ENCODE measurements around the gene PCDHGB4.
A peak's percentile ranks its signal among the peaks of the same experiment; 100 is the strongest.

PCDHGB4 gene

GRCh38 chr5:141409598-141410306 is 22.3 kb downstream of the PCDHGB4 start:
- no peak overlapping the region for H2AK5ac ChIP-seq (ENCODE audit: low read depth, low read length)
- no peak overlapping the region for H3K9ac ChIP-seq (ENCODE audit: low read depth, low read length, poor library complexity)
- no peaks in the 10 kb centered on the region for H3K79me1 ChIP-seq (ENCODE audit: low read depth, low read length)
- H3K4me3 ChIP-seq (ENCODE audit: low read length in 2 of 2) = no peak overlapping the region
- no peak for DNase-seq (ENCODE audit: low spot score)
- no peak overlapping the region for H3K27ac ChIP-seq (replicated peaks; ENCODE audit: low read length)
- no peak overlapping the region for H3K23ac ChIP-seq (ENCODE audit: low read depth, low read length, poor library complexity)
- H2BK5ac ChIP-seq (ENCODE audit: low read length) = no peak overlapping the region
- H3K14ac ChIP-seq (ENCODE audit: low read length) = no peak overlapping the region
- H3K4me1 ChIP-seq (ENCODE audit: control insufficient read depth in 2 of 2, insufficient read depth in 1 of 2, low read depth in 1 of 2, low read length in 2 of 2) = no peaks in the 10 kb centered on the region
- peaks cover 51 to 93% of the 10 kb centered on the region in 2 donors for H3K9me3 ChIP-seq (replicated peaks in 1 of 2; ENCODE audit: control insufficient read depth in 2 of 2, insufficient read depth in 1 of 2, low read depth in 1 of 2, low read length in 2 of 2)
- no peak overlapping the region for H3K4ac ChIP-seq (ENCODE audit: low read length)
- no peak overlapping the region for H2BK15ac ChIP-seq (ENCODE audit: low read length)
- H4K91ac ChIP-seq (ENCODE audit: low read depth, low read length, poor library complexity) = no peak overlapping the region
- H3K18ac ChIP-seq (ENCODE audit: low read length) = no peak overlapping the region
- no peak overlapping the region for H2BK120ac ChIP-seq (ENCODE audit: low read depth, low read length)
- H3K27me3 ChIP-seq (ENCODE audit: control insufficient read depth in 3 of 3, insufficient read depth in 3 of 3, low read depth in 1 of 3, low read length in 3 of 3) = no peaks in the 10 kb centered on the region
- WGBS, 2 donors (ENCODE audit: extremely low coverage in 2 of 2, insufficient read length in 2 of 2, insufficient replicate concordance in 1 of 2) = no CpG with 5 or more reads among the region's 64 CpGs
- no peak overlapping the region for H2BK12ac ChIP-seq (ENCODE audit: low read length)
- no peak overlapping the region for H3K4me2 ChIP-seq (ENCODE audit: insufficient read depth, low read length, poor library complexity, severe bottlenecking)
- H2AFZ ChIP-seq (ENCODE audit: low read length) = no peak overlapping the region
- H4K8ac ChIP-seq (ENCODE audit: low read depth, low read length) = no peak overlapping the region
- H3K36me3 ChIP-seq (replicated peaks in 1 of 2; ENCODE audit: control insufficient read depth in 2 of 2, insufficient read depth in 2 of 2, low read length in 2 of 2) = peaks cover 17 to 35% of the 10 kb centered on the region in 2 donors

- H3K36me3 ChIP-seq (replicated peaks in 1 of 2; ENCODE audit: control insufficient read depth in 2 of 2, insufficient read depth in 2 of 2, low read length in 2 of 2) = peaks cover 18 to 44% of the 10 kb centered on the region in 2 donors
- H3K79me1 ChIP-seq (ENCODE audit: low read depth, low read length) = no peaks in the 10 kb centered on the region
- no peak overlapping the region for H3K9ac ChIP-seq (ENCODE audit: low read depth, low read length, poor library complexity)
- no peaks in the 10 kb centered on the region for H3K27me3 ChIP-seq (ENCODE audit: control insufficient read depth in 3 of 3, insufficient read depth in 3 of 3, low read depth in 1 of 3, low read length in 3 of 3)
- no peak overlapping the region for H2BK15ac ChIP-seq (ENCODE audit: low read length)
- H3K27ac ChIP-seq (replicated peaks; ENCODE audit: low read length) = no peak overlapping the region
- no peak overlapping the region for H3K4me2 ChIP-seq (ENCODE audit: insufficient read depth, low read length, poor library complexity, severe bottlenecking)
- no peak overlapping the region for H3K18ac ChIP-seq (ENCODE audit: low read length)
- H2BK12ac ChIP-seq (ENCODE audit: low read length) = no peak overlapping the region
- H2BK5ac ChIP-seq (ENCODE audit: low read length) = no peak overlapping the region
- H4K91ac ChIP-seq (ENCODE audit: low read depth, low read length, poor library complexity) = no peak overlapping the region
- no peak for DNase-seq (ENCODE audit: low spot score)
- no peak overlapping the region for H3K4me3 ChIP-seq (ENCODE audit: low read length in 2 of 2)
- no peak overlapping the region for H3K23ac ChIP-seq (ENCODE audit: low read depth, low read length, poor library complexity)
- no peak overlapping the region for H3K4ac ChIP-seq (ENCODE audit: low read length)
- no peak overlapping the region for H2BK120ac ChIP-seq (ENCODE audit: low read depth, low read length)
- no CpG with 5 or more reads among the region's 3 CpGs for WGBS, 2 donors (ENCODE audit: extremely low coverage in 2 of 2, insufficient read length in 2 of 2, insufficient replicate concordance in 1 of 2)
- no peak overlapping the region for H4K8ac ChIP-seq (ENCODE audit: low read depth, low read length)
- no peak overlapping the region for H2AK5ac ChIP-seq (ENCODE audit: low read depth, low read length)
- H3K14ac ChIP-seq (ENCODE audit: low read length) = no peak overlapping the region
- no peaks in the 10 kb centered on the region for H3K4me1 ChIP-seq (ENCODE audit: control insufficient read depth in 2 of 2, insufficient read depth in 1 of 2, low read depth in 1 of 2, low read length in 2 of 2)
- no peak overlapping the region for H2AFZ ChIP-seq (ENCODE audit: low read length)
- H3K9me3 ChIP-seq (replicated peaks in 1 of 2; ENCODE audit: control insufficient read depth in 2 of 2, insufficient read depth in 1 of 2, low read depth in 1 of 2, low read length in 2 of 2) = peaks cover 49 to 93% of the 10 kb centered on the region in 2 donors
Observed at GRCh38 chr5:141411575-141411974, 24.1 kb downstream of the PCDHGB4 start.

DNA sequence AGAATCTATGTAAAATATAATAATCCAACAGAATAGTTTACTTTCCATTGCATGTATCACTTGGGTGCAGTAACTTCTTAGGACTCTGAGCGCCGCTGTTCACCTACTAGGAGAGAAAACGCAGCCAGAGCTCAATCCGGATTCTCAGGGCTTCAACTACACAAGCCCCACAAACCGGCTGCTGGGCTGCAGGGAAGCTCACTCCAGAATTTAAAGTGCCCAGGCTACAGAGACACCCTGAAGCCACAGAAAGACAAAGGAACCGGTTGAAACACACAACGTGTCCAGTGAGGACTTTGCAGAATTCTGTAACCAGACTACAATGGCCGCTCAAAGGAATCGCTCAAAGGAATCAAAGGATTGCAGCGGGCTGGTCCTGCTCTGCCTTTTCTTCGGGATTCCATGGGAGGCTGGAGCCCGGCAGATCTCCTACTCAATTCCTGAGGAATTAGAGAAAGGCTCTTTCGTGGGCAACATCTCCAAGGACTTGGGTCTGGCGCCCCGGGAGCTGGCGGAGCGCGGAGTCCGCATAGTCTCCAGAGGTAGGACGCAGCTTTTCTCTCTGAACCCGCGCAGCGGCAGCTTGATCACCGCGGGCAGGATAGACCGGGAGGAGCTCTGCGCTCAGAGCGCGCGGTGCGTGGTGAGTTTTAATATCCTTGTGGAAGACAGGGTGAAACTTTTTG is 25.5 kb downstream of the PCDHGB4 start, which contains the start of gene PCDHGA10:
PCDHGA10 (plus strand) TSS at position 134 of the 686 bp plus-strand sequence; CDS start at position 323, 189 bp downstream.
- H4K91ac ChIP-seq (ENCODE audit: low read depth, low read length, poor library complexity) = no peak within 1 kb of the TSS
- no peaks in the 10 kb centered on the region for H3K4me1 ChIP-seq (ENCODE audit: control insufficient read depth in 2 of 2, insufficient read depth in 1 of 2, low read depth in 1 of 2, low read length in 2 of 2)
- H2BK12ac ChIP-seq (ENCODE audit: low read length) = no peak within 1 kb of the TSS
- H2BK120ac ChIP-seq (ENCODE audit: low read depth, low read length) = no peak within 1 kb of the TSS
- no peak within 1 kb of the TSS for H2BK5ac ChIP-seq (ENCODE audit: low read length)
- peak; percentile 18 for DNase-seq (ENCODE audit: low spot score)
- no peak within 1 kb of the TSS for H3K18ac ChIP-seq (ENCODE audit: low read length)
- H3K36me3 ChIP-seq (replicated peaks in 1 of 2; ENCODE audit: control insufficient read depth in 2 of 2, insufficient read depth in 2 of 2, low read length in 2 of 2) = peaks cover 18 to 51% of the 10 kb centered on the region in 2 donors
- no peak within 1 kb of the TSS for H3K27ac ChIP-seq (replicated peaks; ENCODE audit: low read length)
- no peak within 1 kb of the TSS for H3K23ac ChIP-seq (ENCODE audit: low read depth, low read length, poor library complexity)
- no peak within 1 kb of the TSS for H2AK5ac ChIP-seq (ENCODE audit: low read depth, low read length)
- no peaks in the 10 kb centered on the region for H3K27me3 ChIP-seq (ENCODE audit: control insufficient read depth in 3 of 3, insufficient read depth in 3 of 3, low read depth in 1 of 3, low read length in 3 of 3)
- H2BK15ac ChIP-seq (ENCODE audit: low read length) = no peak within 1 kb of the TSS
- no peak within 1 kb of the TSS for H3K9ac ChIP-seq (ENCODE audit: low read depth, low read length, poor library complexity)
- H3K9me3 ChIP-seq (replicated peaks in 1 of 2; ENCODE audit: control insufficient read depth in 2 of 2, insufficient read depth in 1 of 2, low read depth in 1 of 2, low read length in 2 of 2) = peaks cover 49 to 96% of the 10 kb centered on the region in 2 donors
- no peak within 1 kb of the TSS for H3K14ac ChIP-seq (ENCODE audit: low read length)
- no CpG with 5 or more reads among the region's 31 CpGs for WGBS, 2 donors (ENCODE audit: extremely low coverage in 2 of 2, insufficient read length in 2 of 2, insufficient replicate concordance in 1 of 2)
- peak within 1 kb of the TSS; percentile 49 to 70 for H3K4me3 ChIP-seq (ENCODE audit: low read length in 2 of 2)
- peak within 1 kb of the TSS; percentile 75 for H2AFZ ChIP-seq (ENCODE audit: low read length)
- no peak within 1 kb of the TSS for H3K4ac ChIP-seq (ENCODE audit: low read length)
- no peaks in the 10 kb centered on the region for H3K79me1 ChIP-seq (ENCODE audit: low read depth, low read length)
- no peak within 1 kb of the TSS for H3K4me2 ChIP-seq (ENCODE audit: insufficient read depth, low read length, poor library complexity, severe bottlenecking)
- H4K8ac ChIP-seq (ENCODE audit: low read depth, low read length) = no peak within 1 kb of the TSS

DNA sequence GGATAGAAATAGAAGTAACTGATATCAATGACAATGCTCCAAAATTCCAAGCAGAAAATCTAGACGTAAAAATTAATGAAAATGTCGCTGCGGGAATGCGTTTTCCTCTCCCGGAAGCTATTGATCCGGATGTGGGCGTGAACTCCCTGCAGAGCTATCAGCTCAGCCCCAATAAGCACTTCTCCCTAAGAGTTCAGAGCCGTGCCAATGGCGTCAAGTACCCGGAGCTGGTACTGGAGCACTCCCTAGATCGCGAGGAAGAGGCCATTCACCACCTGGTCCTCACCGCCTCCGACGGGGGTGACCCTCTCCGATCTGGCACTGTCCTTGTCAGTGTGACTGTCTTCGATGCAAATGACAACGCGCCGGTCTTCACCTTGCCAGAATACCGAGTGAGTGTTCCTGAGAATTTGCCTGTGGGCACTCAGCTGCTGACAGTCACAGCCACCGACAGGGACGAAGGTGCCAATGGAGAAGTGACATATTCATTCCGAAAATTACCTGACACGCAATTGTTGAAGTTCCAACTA is 26.1 kb downstream of the PCDHGB4 start:
- Histone ChIP-seq H2AFZ (ENCODE audit: low read length) (peak overlapping the region; percentile 75), H3K23ac (ENCODE audit: low read depth, low read length, poor library complexity) (no peak overlapping the region), H2BK15ac (ENCODE audit: low read length) (no peak overlapping the region), H3K27ac (replicated peaks; ENCODE audit: low read length) (no peak overlapping the region), H3K9ac (ENCODE audit: low read depth, low read length, poor library complexity) (no peak overlapping the region), H3K79me1 (ENCODE audit: low read depth, low read length) (no peaks in the 10 kb centered on the region), H4K91ac (ENCODE audit: low read depth, low read length, poor library complexity) (no peak overlapping the region), H3K4me1 (ENCODE audit: control insufficient read depth in 2 of 2, insufficient read depth in 1 of 2, low read depth in 1 of 2, low read length in 2 of 2) (no peaks in the 10 kb centered on the region), H3K9me3 (replicated peaks in 1 of 2; ENCODE audit: control insufficient read depth in 2 of 2, insufficient read depth in 1 of 2, low read depth in 1 of 2, low read length in 2 of 2) (peaks cover 54 to 96% of the 10 kb centered on the region in 2 donors), H3K4me3 (ENCODE audit: low read length in 2 of 2) (peak overlapping the region; percentile 49 to 70), H2BK12ac (ENCODE audit: low read length) (no peak overlapping the region), H3K18ac (ENCODE audit: low read length) (no peak overlapping the region), H4K8ac (ENCODE audit: low read depth, low read length) (no peak overlapping the region), H3K36me3 (replicated peaks in 1 of 2; ENCODE audit: control insufficient read depth in 2 of 2, insufficient read depth in 2 of 2, low read length in 2 of 2) (peaks cover 21 to 53% of the 10 kb centered on the region in 2 donors), H3K4me2 (ENCODE audit: insufficient read depth, low read length, poor library complexity, severe bottlenecking) (no peak overlapping the region), H3K27me3 (ENCODE audit: control insufficient read depth in 3 of 3, insufficient read depth in 3 of 3, low read depth in 1 of 3, low read length in 3 of 3) (no peaks in the 10 kb centered on the region), H3K14ac (ENCODE audit: low read length) (no peak overlapping the region), H2AK5ac (ENCODE audit: low read depth, low read length) (no peak overlapping the region), H3K4ac (ENCODE audit: low read length) (no peak overlapping the region), H2BK120ac (ENCODE audit: low read depth, low read length) (no peak overlapping the region), H2BK5ac (ENCODE audit: low read length) (no peak overlapping the region)
- WGBS, 2 donors (ENCODE audit: extremely low coverage in 2 of 2, insufficient read length in 2 of 2, insufficient replicate concordance in 1 of 2) = no CpG with 5 or more reads among the region's 25 CpGs
- no peak for DNase-seq (ENCODE audit: low spot score)

Measured in neuronal stem cell (in vitro differentiated cells).